ENCODE measurements around the gene MPPED2.

The MPPED2 gene

GRCh38 chr11:30406978-30407762 is 179.0 kb downstream of the MPPED2 start:
- no peak for ATAC-seq (ENCODE audit: low read depth)
- peaks cover 14% of the 10 kb centered on the region for H3K27me3 Mint-ChIP-seq
- DNase-seq (ENCODE audit: low spot score in 2 of 2), result no peak
- no peak overlapping the region for H3K27ac Mint-ChIP-seq
- H3K36me3 Mint-ChIP-seq, result no peaks in the 10 kb centered on the region
- no peak overlapping the region for H3K4me3 Mint-ChIP-seq
- H3K9me3 Mint-ChIP-seq, result no peaks in the 10 kb centered on the region
- H3K4me1 Mint-ChIP-seq, result no peaks in the 10 kb centered on the region

- no peaks in the 10 kb centered on the region for H3K4me1 Mint-ChIP-seq
- ATAC-seq (ENCODE audit: low read depth) (no peak), DNase-seq (ENCODE audit: low spot score in 2 of 2) (no peak)
- H3K27ac Mint-ChIP-seq, result no peak overlapping the region
- peaks cover 13% of the 10 kb centered on the region for H3K27me3 Mint-ChIP-seq
- no peak overlapping the region for H3K4me3 Mint-ChIP-seq
- no peaks in the 10 kb centered on the region for H3K9me3 Mint-ChIP-seq
- no peaks in the 10 kb centered on the region for H3K36me3 Mint-ChIP-seq
These were observed 180.8 kb downstream of the MPPED2 start for GRCh38 chr11:30405385-30405784.

- Mint-ChIP-seq H3K4me3 (no peak overlapping the region), H3K9me3 (no peaks in the 10 kb centered on the region), H3K36me3 (no peaks in the 10 kb centered on the region), H3K27ac (no peak overlapping the region), H3K27me3 (peaks cover 13% of the 10 kb centered on the region), H3K4me1 (no peaks in the 10 kb centered on the region)
- ATAC-seq (ENCODE audit: low read depth) (no peak), DNase-seq (ENCODE audit: low spot score in 2 of 2) (no peak)
These were observed 182.0 kb downstream of the MPPED2 start for GRCh38 chr11:30404136-30404535.

- no peak overlapping the region for H3K27ac Mint-ChIP-seq
- no peaks in the 10 kb centered on the region for H3K4me1 Mint-ChIP-seq
- H3K4me3 Mint-ChIP-seq, result no peak overlapping the region
- ATAC-seq (ENCODE audit: low read depth) (no peak), DNase-seq (ENCODE audit: low spot score in 2 of 2) (no peak)
- no peaks in the 10 kb centered on the region for H3K9me3 Mint-ChIP-seq
- no peaks in the 10 kb centered on the region for H3K36me3 Mint-ChIP-seq
- peaks cover 2% of the 10 kb centered on the region for H3K27me3 Mint-ChIP-seq
These were observed 190.4 kb downstream of the MPPED2 start for GRCh38 chr11:30395751-30396150.

- H3K4me3 Mint-ChIP-seq, result no peak overlapping the region
- no peaks in the 10 kb centered on the region for H3K27me3 Mint-ChIP-seq
- H3K27ac Mint-ChIP-seq, result no peak overlapping the region
- H3K36me3 Mint-ChIP-seq, result no peaks in the 10 kb centered on the region
- no peaks in the 10 kb centered on the region for H3K9me3 Mint-ChIP-seq
- H3K4me1 Mint-ChIP-seq, result no peaks in the 10 kb centered on the region
- DNase-seq (ENCODE audit: low spot score in 2 of 2) (no peak), ATAC-seq (ENCODE audit: low read depth) (no peak)
These were observed 193.1 kb downstream of the MPPED2 start for GRCh38 chr11:30393012-30393411.

- H3K27ac Mint-ChIP-seq, result no peak overlapping the region
- no peaks in the 10 kb centered on the region for H3K36me3 Mint-ChIP-seq
- no peaks in the 10 kb centered on the region for H3K9me3 Mint-ChIP-seq
These were observed 193.8 kb downstream of the MPPED2 start for GRCh38 chr11:30392221-30392784.

GRCh38 chr11:30388957-30389356 is 197.2 kb downstream of the MPPED2 start:
- Mint-ChIP-seq H3K27ac (no peak overlapping the region), H3K4me3 (no peak overlapping the region), H3K9me3 (no peaks in the 10 kb centered on the region), H3K4me1 (no peaks in the 10 kb centered on the region), H3K36me3 (no peaks in the 10 kb centered on the region), H3K27me3 (no peaks in the 10 kb centered on the region)
- DNase-seq (ENCODE audit: low spot score in 2 of 2), result no peak
- ATAC-seq (ENCODE audit: low read depth), result no peak

More at GRCh38 chr11:30392221-30392784, 193.8 kb downstream of the MPPED2 start:
- no peaks in the 10 kb centered on the region for H3K27me3 Mint-ChIP-seq
- H3K4me1 Mint-ChIP-seq, result no peaks in the 10 kb centered on the region
- ATAC-seq (ENCODE audit: low read depth), result no peak
- DNase-seq (ENCODE audit: low spot score in 2 of 2), result no peak
- no peak overlapping the region for H3K4me3 Mint-ChIP-seq

GRCh38 chr11:30387891-30388861 is 198.0 kb downstream of the MPPED2 start:
- no peak overlapping the region for H3K27ac Mint-ChIP-seq
- H3K27me3 Mint-ChIP-seq, result no peaks in the 10 kb centered on the region
- no peaks in the 10 kb centered on the region for H3K4me1 Mint-ChIP-seq
- ATAC-seq (ENCODE audit: low read depth) (no peak), DNase-seq (ENCODE audit: low spot score in 2 of 2) (no peak)
- H3K4me3 Mint-ChIP-seq, result no peak overlapping the region
- H3K9me3 Mint-ChIP-seq, result no peaks in the 10 kb centered on the region
- no peaks in the 10 kb centered on the region for H3K36me3 Mint-ChIP-seq

GRCh38 chr11:30381879-30382278 is 204.3 kb downstream of the MPPED2 start:
- H3K27ac Mint-ChIP-seq, result no peak overlapping the region
- DNase-seq (ENCODE audit: low spot score in 2 of 2) (no peak), ATAC-seq (ENCODE audit: low read depth) (no peak)
- H3K4me3 Mint-ChIP-seq, result no peak overlapping the region
- H3K27me3 Mint-ChIP-seq, result peaks cover 3% of the 10 kb centered on the region
- H3K4me1 Mint-ChIP-seq, result no peaks in the 10 kb centered on the region
- H3K9me3 Mint-ChIP-seq, result no peaks in the 10 kb centered on the region
- H3K36me3 Mint-ChIP-seq, result no peaks in the 10 kb centered on the region

- Mint-ChIP-seq H3K9me3 (no peaks in the 10 kb centered on the region), H3K27ac (no peak overlapping the region), H3K27me3 (peaks cover 3% of the 10 kb centered on the region), H3K36me3 (no peaks in the 10 kb centered on the region), H3K4me3 (no peak overlapping the region), H3K4me1 (no peaks in the 10 kb centered on the region)
- no peak for DNase-seq (ENCODE audit: low spot score in 2 of 2)
- ATAC-seq (ENCODE audit: low read depth), result no peak
These were observed 205.3 kb downstream of the MPPED2 start for GRCh38 chr11:30380846-30381245.

GRCh38 chr11:30377347-30377746 is 208.8 kb downstream of the MPPED2 start:
- H3K36me3 Mint-ChIP-seq, result no peaks in the 10 kb centered on the region
- H3K4me3 Mint-ChIP-seq, result no peak overlapping the region
- no peaks in the 10 kb centered on the region for H3K9me3 Mint-ChIP-seq
- H3K4me1 Mint-ChIP-seq, result no peaks in the 10 kb centered on the region
- no peak overlapping the region for H3K27ac Mint-ChIP-seq
- DNase-seq (ENCODE audit: low spot score in 2 of 2) (no peak), ATAC-seq (ENCODE audit: low read depth) (no peak)
- peaks cover 3% of the 10 kb centered on the region for H3K27me3 Mint-ChIP-seq

- H3K4me1 Mint-ChIP-seq, result no peaks in the 10 kb centered on the region
- ATAC-seq (ENCODE audit: low read depth) (no peak), DNase-seq (ENCODE audit: low spot score in 2 of 2) (no peak)
- no peak overlapping the region for H3K4me3 Mint-ChIP-seq
- H3K27ac Mint-ChIP-seq, result no peak overlapping the region
- H3K36me3 Mint-ChIP-seq, result no peaks in the 10 kb centered on the region
- H3K27me3 Mint-ChIP-seq, result peaks cover 1% of the 10 kb centered on the region
- peaks cover 7% of the 10 kb centered on the region for H3K9me3 Mint-ChIP-seq
These were observed 216.0 kb downstream of the MPPED2 start for GRCh38 chr11:30370164-30370563.

GRCh38 chr11:30368394-30368793 is 217.8 kb downstream of the MPPED2 start:
- H3K4me1 Mint-ChIP-seq, result no peaks in the 10 kb centered on the region
- H3K36me3 Mint-ChIP-seq, result no peaks in the 10 kb centered on the region
- no peak overlapping the region for H3K4me3 Mint-ChIP-seq
- H3K27me3 Mint-ChIP-seq, result peaks cover 1% of the 10 kb centered on the region
- no peak overlapping the region for H3K27ac Mint-ChIP-seq
- ATAC-seq (ENCODE audit: low read depth), result no peak
- no peak for DNase-seq (ENCODE audit: low spot score in 2 of 2)
- peaks cover 7% of the 10 kb centered on the region for H3K9me3 Mint-ChIP-seq
